ENCODE measurements around the gene GAMT.
"Not testable (repeated sequence)": the region's sequence is repeated elsewhere in the genome, so short reads cannot be mapped to it uniquely, and the experiment has no call there.

GAMT gene

DNA sequence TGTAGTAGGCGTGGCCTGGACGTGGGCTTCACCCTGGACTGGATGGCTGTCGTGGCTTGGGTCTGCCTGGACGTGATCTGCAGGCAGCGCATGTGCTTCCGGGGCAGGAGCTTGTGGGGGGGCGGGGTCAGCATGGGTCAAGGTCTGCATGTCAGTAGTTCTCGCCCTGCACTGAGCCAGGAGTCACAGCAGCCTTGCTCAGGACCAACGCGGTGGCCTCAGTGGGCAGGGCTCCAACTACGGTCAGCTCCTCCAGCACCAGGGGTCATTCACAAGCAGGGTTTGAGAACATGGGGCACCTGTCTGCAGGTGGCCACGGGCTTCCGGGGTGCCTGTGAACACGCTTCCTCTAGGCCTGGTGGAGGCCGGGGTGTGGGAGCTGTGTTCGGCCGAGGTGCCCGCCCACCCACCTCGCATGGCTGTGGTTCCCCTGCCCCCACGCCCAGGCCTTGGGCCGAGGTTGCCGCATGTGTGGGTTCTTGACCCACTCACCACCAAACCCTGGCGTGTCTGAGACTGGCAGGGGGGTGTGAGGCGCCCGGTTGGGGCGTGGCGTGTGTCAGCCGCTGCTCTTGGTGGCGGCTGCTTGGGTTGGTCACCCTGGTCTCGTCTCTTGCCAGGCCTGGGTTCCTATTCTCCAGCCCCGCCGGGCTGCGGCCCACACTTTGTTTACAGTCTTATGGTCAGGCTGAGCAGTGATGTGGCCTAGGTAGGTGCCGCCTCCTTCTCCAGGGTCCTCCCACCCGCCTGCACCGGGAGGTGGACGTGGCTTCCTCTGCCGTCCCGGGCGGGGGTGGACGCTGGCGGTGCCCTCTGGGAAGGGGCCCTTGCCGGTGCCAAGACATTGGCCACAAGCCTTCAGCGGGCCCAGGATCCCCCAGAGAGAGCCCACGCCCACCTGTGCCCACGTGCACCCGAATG lies 32.0 kb upstream of the GAMT start:
- no peak for DNase-seq

- no peak for DNase-seq
These were observed 31.2 kb upstream of the GAMT start for GRCh38 chr19:1432507-1432887.

DNA sequence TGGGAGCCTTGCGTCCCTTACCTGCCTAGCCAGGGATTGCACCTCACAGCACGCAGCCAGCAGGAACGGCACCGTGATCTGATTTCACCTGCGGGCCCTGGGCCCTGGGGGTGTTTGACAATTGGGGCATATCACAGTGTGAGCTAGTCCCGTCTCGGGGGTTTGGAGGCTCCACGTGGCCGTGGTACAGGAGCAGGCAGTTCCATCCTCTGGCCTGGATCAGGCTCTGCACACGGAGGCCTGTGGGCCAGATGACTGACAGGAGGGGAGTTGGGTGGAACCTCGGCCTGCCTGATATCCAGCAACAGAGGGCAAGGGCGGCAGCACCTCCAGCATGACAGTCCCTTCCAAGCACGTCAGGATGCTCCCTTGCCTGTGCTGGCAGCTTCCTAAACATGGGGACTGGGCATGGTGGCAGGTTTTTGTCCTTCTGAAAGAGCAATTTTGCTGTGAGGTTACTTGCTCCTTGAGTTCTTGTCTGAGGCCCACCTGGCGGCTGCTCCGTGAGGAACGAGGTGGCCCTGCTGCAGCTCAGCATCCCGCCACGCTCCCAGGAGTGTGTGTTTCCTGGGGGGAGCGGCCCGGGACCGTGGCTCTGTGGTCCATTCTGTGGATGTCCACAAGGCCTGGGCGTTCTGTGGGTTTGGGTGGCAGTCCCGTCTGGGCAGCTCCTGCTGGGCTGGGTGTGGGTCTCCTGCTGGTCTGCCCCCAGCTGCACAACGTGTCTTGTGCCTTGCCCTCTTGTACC lies 30.6 kb upstream of the GAMT start:
- DNase-seq, result no peak

- DNase-seq, result no peak
These were observed 28.9 kb upstream of the GAMT start for GRCh38 chr19:1430246-1430645.

DNA sequence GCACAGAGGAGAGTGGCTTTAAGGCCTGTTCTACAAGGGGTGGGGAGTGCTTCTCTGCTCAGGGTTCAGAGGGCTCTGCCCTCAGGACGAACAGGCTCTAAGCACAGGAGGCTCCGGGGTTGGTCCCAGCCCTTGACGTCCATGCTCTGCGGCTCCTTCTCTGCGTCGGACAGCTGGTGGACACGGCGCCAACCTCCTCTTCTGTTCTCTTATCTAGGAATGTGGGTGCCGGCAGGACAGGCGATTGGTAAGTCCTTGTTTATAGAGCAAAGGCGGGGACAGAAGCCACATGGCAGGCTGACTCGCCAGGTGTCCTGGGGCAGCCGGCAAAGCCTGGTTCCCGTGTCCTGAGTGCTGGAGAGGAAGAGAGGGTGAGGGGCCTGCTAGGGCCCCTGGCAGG lies 28.4 kb upstream of the GAMT start:
- DNase-seq, result no peak

DNA sequence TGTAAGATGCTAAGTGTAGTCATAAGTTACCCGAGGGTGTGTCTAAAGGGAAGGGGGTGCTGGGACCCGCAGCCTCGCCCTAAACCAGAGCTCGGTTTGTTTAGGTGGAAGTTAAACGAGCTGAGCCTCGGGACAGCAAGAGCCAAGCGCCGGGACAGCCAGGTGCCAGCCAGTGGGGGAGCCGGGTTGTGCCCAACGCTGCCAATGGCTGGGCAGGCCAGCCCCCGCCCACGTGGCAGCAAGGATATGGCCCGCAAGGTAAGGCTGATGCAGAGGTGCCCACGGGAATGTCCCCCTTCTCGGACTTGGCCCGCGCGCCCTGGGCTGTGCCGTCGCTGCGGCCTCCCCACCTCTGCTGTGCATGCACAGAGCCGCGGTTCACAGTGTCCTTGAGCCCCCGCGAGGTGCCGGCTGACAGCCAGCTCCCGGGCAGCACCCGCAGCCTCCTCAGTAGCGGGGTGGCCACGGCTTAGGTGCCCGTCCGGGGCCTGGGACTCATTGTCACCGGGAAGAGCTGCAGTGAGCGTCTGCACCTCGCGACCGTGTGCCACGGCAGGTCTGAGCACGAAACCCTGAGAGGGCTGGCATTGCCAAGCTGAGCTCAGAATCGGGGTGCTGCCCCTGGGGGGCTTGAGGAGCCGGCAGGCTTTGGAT lies 27.5 kb upstream of the GAMT start:
- no peak for DNase-seq

DNA sequence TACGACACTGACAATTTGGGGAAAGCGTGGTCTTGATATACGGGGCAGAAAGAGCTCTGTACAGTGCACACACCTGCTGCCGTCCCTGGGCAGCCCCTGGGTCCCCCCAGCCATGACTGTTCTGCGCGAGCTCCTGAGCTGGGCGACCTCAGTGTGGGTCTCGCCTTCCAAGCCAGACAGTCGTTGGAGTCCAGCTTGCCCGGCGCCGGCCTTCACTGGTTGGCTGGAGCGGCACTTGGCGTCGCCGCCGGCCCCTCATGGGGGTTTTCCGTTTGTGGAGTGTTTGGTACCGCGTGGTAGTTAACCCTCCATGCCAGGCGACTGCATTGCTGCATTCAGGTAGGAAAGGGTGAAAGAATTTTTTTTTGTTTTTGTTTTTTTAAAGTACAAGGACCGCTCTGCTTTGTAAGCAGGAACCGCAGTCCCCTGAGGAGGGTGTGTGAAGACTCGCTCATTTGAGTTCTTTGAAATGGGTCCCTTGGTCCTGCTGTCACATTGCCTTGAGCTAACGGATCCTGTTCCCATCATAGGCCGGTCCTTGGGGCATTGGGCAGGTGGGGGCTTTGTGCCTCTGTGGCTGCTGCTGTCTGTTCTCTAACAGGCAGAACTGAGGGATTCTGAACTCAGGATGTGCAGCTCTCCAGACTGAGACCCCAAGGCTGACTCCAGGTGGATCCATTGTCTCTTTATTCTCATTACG lies 26.0 kb upstream of the GAMT start:
- no peak for DNase-seq

- DNase-seq, result no peak
These were observed 25.4 kb upstream of the GAMT start for GRCh38 chr19:1426736-1427135.

DNA sequence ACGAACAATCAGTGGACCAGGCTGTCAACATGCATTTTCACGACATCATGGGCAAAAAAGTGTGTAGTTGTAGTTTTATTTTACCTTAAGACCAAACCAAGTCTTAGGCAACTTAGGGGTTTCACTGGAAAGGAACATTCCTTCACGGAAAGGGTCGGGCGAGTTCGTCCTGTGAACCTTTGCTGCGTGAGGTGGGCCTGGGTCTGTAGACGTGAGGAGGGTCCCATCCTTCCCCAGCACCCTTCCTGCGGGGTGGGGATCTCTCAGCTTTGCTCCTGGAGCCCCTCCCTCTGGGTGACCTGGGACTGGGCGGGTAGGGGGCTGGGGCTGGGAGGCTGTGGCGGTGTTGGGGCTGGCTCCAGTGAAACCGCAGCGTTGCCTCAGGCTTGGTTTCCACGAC lies 24.6 kb upstream of the GAMT start:
- DNase-seq, result no peak

GRCh38 chr19:1425102-1425837 lies 23.9 kb upstream of the GAMT start:
- no peak for DNase-seq

DNA sequence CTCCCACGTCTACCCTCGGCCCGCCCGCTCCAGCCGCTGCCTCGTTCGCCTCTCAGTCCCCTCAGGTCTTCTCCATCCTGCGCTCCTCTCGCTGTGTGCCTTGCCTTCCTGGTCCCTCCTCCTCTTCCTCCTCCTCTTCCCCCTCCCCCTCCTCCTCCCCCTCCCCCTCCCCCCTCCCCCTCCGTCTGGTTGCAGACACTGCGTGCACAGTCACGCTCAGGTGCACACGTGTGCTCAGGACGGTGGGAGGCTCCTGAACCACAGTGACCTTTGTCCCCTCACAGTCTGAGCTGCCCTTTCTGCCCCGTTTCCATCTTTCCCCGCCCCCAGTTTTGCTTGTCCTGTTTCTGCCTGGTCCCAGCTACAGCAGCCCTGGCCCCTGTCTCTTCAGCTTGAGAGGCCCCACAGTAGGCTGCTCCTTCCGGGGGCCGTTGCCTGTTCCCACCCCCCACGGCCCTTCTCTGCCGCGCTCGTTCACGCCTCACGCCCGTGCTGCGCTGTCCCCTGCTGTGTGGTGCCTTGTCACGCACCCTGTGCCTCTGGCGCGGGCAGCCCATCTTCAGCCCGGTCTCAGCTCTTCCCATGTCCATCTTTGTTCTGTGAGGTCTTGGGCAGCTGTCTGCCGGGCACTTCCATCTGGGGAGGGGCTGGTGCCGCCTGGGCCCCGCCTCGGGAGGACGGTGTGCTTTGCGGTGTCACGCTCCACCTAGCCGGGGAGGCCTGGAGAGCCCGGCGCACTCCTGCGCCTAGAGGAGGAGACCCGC lies 23.0 kb upstream of the GAMT start:
- DNase-seq, result no peak

DNA sequence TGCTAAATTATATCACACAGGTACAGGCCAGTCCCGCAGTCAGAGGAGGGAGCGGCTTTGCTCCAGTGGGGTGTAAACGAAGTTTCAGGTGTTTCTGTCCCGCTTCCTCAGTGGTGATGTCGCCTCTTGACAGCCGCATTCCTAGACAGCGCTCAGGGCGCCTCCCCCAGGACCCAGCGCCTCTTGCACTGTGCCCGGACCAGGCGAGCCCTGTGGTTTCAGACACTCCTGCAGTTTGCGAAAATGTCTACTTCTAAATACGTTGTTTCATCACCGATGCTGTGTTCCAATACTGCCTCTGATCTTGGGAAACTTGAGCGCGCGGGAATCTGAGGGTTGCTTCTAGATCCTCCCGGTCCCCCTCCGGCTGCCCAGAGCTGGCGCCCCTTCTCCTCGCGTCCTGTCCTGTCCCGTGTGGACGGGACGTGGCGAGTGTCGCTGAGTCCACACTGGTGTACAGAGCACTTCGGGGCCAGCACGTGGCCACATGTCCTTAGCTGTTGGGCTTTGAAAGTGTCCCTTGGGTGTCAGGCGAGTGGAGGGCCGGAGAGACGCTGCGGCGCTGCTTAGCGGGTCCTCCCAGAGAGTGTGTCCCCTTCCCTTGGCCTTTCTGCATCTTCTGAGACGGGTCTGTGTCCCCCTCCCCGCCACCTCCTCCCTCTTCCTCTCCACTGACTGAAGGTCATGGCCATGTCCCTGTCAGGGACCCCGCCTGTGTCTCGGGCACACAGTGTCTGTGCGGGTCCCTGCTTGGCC lies 22.3 kb upstream of the GAMT start:
- no peak for DNase-seq

DNA sequence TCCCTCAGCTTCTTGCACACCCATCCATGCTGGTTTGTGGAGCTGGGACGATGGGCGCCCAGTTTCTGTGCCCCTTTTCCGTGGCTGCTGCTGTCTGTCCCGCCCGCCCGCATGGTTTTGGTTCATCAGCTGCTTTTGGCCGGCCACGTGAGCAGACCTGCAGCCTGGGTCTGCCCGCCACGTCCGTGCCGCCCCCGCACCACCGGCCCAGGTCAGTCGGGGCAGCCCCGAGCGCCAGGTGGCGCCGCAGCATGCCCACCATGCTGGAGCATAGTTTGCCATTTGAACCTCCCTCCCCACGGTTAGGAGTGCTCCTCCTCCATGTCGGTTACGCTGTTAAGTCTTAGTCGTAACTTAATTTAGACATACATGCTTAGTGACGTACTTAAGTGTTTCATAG lies 21.6 kb upstream of the GAMT start:
- DNase-seq, result no peak

DNA sequence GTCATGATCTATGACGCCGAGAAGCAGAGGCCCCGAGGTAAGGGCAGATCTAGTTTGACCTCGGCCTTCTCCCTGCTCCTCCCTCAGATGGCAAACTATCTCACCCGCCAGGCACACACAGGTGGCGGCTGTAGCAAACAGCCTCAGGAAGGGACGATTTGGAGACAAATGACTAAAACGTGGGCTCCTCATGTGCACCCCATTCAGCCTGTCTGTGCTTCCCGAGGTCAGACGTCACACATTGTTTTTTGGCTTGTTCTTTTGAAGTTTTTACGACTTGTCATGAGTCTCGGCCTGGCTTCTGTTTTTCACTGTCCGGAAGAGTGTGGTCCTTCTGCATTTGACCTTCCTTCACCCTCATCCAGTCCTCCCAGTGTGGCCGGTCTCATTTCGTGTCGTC lies 21.0 kb upstream of the GAMT start:
- DNase-seq, result no peak

- no peak for DNase-seq
These were observed 20.6 kb upstream of the GAMT start for GRCh38 chr19:1421958-1422305.

GRCh38 chr19:1421218-1421957 lies 20.0 kb upstream of the GAMT start:
- DNase-seq, result no peak

- no peak for DNase-seq
These were observed 19.2 kb upstream of the GAMT start for GRCh38 chr19:1420590-1420989.

DNA sequence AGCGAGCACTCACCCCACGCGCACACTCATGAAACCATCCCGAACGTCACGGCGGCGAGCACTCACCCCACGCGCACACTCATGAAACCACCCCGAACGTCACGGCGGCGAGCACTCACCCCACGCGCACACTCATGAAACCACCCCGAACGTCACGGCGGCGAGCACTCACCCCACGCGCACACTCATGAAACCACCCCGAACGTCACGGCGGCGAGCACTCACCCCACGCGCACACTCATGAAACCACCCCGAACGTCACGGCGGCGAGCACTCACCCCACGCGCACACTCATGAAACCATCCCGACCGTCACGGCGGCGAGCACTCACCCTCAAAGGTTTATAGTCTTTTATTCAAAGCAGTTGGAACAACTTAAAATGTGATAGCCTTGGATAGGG lies 18.7 kb upstream of the GAMT start:
- DNase-seq, result not testable (repeated sequence)

GRCh38 chr19:1418951-1419738 lies 17.8 kb upstream of the GAMT start:
- no peak for DNase-seq

- DNase-seq, result no peak
These were observed 17.1 kb upstream of the GAMT start for GRCh38 chr19:1418496-1418775.

Data from NCI-H82 (cell line).